ENCODE data around the gene TMEM222.

TMEM222 gene

GRCh38 chr1:27297903-27298302 is 24.1 kb upstream of the TMEM222 start:
- H3K9ac ChIP-seq (ENCODE audit: low read length) = no peak overlapping the region
- H3K9me3 ChIP-seq (ENCODE audit: low read length) = no peaks in the 10 kb centered on the region
- no peak overlapping the region for H3K4me3 ChIP-seq (ENCODE audit: low read depth in 1 of 2, low read length in 2 of 2)
- H3K36me3 ChIP-seq (ENCODE audit: insufficient read depth, low read length) = peaks cover 64% of the 10 kb centered on the region
- H3K27ac ChIP-seq (ENCODE audit: low read depth, low read length) = peak overlapping the region; percentile 56
- no peaks in the 10 kb centered on the region for H3K27me3 ChIP-seq (ENCODE audit: control insufficient read depth in 1 of 2, insufficient read depth in 2 of 2, low read length in 2 of 2)
- peaks cover 46% of the 10 kb centered on the region for H3K4me1 ChIP-seq (ENCODE audit: insufficient read depth, low read length)

- Histone ChIP-seq H3K4me3 (ENCODE audit: low read depth in 1 of 2, low read length in 2 of 2) (peak overlapping the region in 1 of 2 donors; percentile 41), H3K36me3 (ENCODE audit: insufficient read depth, low read length) (peaks cover 67% of the 10 kb centered on the region), H3K4me1 (ENCODE audit: insufficient read depth, low read length) (peaks cover 46% of the 10 kb centered on the region), H3K9me3 (ENCODE audit: low read length) (no peaks in the 10 kb centered on the region), H3K9ac (ENCODE audit: low read length) (peak overlapping the region; percentile 21), H3K27ac (ENCODE audit: low read depth, low read length) (peak overlapping the region; percentile 83), H3K27me3 (ENCODE audit: control insufficient read depth in 1 of 2, insufficient read depth in 2 of 2, low read length in 2 of 2) (no peaks in the 10 kb centered on the region)
Measured at GRCh38 chr1:27298632-27299384, 23.2 kb upstream of the TMEM222 start.

DNA sequence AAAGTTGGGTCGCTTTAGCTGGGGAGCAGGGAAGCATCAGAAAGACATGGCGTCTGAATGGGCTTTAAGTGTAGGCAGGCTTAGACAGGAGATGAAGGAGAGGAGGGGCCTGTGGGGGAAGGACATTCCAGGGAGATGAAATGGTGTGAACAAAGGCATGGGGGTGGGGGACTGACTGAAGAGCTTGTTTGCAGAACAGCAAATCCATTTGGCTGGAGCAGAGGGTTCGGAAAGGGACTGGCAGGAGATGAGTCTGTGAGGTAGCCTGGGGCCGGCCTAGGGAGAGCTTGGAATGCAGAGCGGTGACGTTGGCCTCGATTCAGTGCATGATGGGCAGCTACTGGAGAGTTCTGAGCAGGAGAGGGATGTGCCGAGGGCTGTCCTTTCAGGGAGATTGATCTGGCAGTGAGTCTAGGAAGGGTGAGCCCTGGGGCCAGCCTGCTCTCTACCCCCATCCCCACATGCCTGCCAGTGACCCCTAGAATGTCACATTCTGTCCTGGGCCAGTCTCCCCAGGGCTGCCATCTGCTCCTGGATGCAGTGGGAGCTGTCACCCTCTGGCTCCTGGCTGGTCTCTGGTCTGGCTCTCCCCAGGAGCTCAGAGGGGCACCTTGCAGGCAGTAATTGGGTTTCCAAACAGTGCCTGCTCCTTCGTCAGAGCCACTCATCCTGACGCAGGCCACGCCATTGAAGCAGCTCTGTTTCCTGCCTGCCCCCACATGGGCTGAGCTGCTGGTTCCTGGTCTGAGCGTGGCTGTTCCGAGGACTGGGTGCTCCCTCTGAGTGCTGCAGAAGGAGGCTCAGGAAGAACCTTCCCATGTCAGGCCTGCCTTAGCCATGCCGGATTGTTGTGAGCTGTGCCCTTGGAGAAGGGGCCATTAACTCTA is 22.3 kb upstream of the TMEM222 start:
- H3K9me3 ChIP-seq (ENCODE audit: low read length) = no peaks in the 10 kb centered on the region
- H3K4me1 ChIP-seq (ENCODE audit: insufficient read depth, low read length) = peaks cover 46% of the 10 kb centered on the region
- peak overlapping the region; percentile 83 for H3K27ac ChIP-seq (ENCODE audit: low read depth, low read length)
- H3K9ac ChIP-seq (ENCODE audit: low read length) = peak overlapping the region; percentile 21
- peaks cover 67% of the 10 kb centered on the region for H3K36me3 ChIP-seq (ENCODE audit: insufficient read depth, low read length)
- no peaks in the 10 kb centered on the region for H3K27me3 ChIP-seq (ENCODE audit: control insufficient read depth in 1 of 2, insufficient read depth in 2 of 2, low read length in 2 of 2)
- H3K4me3 ChIP-seq (ENCODE audit: low read depth in 1 of 2, low read length in 2 of 2) = peak overlapping the region in 1 of 2 donors; percentile 41

DNA sequence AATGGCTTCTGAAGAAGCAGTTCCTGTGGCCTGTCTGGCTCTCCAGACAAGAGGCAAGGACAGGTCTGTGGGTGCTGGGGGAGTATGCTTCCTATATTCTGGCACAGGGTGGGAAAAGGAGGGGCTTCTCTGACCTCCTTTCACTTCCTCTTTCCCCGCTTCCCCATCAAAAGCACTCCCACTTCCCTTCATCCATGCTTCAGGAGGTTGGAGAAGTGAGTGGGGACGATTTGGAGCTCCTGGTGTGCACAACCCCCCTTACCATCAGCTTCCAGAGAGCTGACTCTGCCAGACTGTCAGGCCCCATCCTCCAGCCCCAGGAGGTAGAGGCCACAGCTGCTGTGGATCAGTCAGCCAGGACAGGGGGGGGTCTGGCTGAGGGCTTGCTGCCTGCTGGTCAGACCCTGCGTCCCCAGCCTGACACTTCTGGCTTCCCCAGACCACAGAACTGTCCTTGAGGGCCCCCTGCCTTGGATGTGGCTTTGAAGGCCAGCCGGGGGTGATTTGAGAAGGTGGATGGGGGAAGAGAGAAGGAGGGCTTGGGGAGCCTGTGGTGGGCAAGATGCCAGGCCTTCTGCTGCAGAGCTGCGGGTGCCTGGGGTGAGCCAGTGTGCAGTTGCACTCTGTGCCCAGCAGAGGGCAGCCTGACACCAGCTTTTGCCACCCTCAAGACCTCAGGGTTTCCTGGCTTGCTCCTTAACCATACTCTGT is 21.5 kb upstream of the TMEM222 start:
- H3K4me1 ChIP-seq (ENCODE audit: insufficient read depth, low read length) = peaks cover 46% of the 10 kb centered on the region

DNA sequence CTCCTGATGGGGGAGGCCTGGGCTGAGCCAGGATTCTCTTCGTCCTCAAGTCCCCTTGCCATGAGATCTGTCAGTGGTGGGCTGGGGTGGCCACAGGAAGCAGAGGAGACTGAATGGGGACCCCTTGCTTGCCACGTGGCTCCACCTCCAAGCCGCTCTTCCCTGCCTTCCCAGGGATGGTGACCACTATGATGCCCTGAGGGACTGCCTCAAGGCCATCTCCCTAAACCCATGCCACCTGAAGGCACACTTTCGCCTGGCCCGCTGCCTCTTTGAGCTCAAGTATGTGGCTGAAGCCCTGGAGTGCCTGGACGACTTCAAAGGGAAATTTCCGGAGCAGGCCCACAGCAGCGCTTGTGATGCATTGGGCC is 20.9 kb upstream of the TMEM222 start:
- no peak overlapping the region for H3K4me3 ChIP-seq (ENCODE audit: low read depth in 1 of 2, low read length in 2 of 2)
- no peaks in the 10 kb centered on the region for H3K9me3 ChIP-seq (ENCODE audit: low read length)
- H3K9ac ChIP-seq (ENCODE audit: low read length) = no peak overlapping the region
- peaks cover 63% of the 10 kb centered on the region for H3K36me3 ChIP-seq (ENCODE audit: insufficient read depth, low read length)
- no peaks in the 10 kb centered on the region for H3K27me3 ChIP-seq (ENCODE audit: control insufficient read depth in 1 of 2, insufficient read depth in 2 of 2, low read length in 2 of 2)
- H3K4me1 ChIP-seq (ENCODE audit: insufficient read depth, low read length) = peaks cover 46% of the 10 kb centered on the region
- peak overlapping the region; percentile 83 for H3K27ac ChIP-seq (ENCODE audit: low read depth, low read length)

More for the DNA sequence above, 21.5 kb upstream of the TMEM222 start:
- peak overlapping the region; percentile 83 for H3K27ac ChIP-seq (ENCODE audit: low read depth, low read length)
- no peaks in the 10 kb centered on the region for H3K9me3 ChIP-seq (ENCODE audit: low read length)
- no peaks in the 10 kb centered on the region for H3K27me3 ChIP-seq (ENCODE audit: control insufficient read depth in 1 of 2, insufficient read depth in 2 of 2, low read length in 2 of 2)
- peaks cover 61% of the 10 kb centered on the region for H3K36me3 ChIP-seq (ENCODE audit: insufficient read depth, low read length)
- no peak overlapping the region for H3K4me3 ChIP-seq (ENCODE audit: low read depth in 1 of 2, low read length in 2 of 2)
- H3K9ac ChIP-seq (ENCODE audit: low read length) = no peak overlapping the region

DNA sequence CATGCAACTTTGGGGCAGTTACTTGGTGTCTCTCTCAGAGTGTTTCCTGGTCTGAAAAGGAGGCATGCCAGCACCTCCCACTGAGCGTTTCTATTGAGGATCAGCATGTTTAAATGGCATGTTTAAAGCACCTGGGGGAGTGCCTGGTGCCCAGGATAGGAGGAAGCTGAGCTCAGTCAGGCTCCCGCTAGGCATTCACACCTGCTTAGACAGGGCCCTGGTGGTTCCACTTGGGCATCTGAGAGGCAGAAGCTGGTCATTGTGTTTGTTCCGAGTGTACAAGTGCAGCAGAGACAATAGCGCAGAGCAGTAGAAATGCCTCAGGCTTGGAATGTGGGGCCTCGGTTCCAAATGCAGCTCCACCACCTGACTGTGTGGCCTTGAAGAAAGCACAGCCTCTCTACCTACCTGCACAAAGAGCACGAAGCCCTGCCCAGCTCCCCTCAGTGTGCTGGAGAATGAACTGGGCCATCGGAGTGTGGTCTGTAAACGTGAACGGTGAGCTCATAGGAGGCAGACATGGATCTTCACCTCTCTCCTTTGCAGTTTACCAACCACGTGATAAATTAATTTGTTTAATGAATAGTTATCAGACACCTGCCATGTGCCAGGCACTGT is 20.3 kb upstream of the TMEM222 start:
- H3K27ac ChIP-seq (ENCODE audit: low read depth, low read length) = peak overlapping the region; percentile 83

DNA sequence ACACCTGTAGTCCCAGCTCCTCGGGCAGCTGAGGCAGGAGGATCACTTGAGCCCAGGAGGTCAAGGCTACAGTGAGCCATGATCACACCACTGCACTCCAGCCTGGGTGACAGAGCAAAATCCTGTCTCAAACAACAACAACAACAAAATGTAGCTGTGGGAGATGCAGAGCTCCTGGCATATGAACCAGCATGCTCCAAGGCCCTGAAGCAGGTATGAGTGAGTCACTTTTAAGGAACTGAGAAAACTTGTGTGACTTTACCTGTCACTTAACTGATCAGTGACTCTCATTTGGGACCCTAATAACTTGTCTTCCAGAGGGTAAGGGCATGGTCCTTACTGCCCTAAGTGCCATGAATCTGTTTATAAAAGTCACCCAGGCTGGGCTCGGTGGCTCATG is 19.4 kb upstream of the TMEM222 start:
- no peak overlapping the region for H3K4me3 ChIP-seq (ENCODE audit: low read depth in 1 of 2, low read length in 2 of 2)
- H3K27me3 ChIP-seq (ENCODE audit: control insufficient read depth in 1 of 2, insufficient read depth in 2 of 2, low read length in 2 of 2) = no peaks in the 10 kb centered on the region
- H3K36me3 ChIP-seq (ENCODE audit: insufficient read depth, low read length) = peaks cover 55% of the 10 kb centered on the region
- no peaks in the 10 kb centered on the region for H3K9me3 ChIP-seq (ENCODE audit: low read length)
- no peak overlapping the region for H3K9ac ChIP-seq (ENCODE audit: low read length)
- H3K27ac ChIP-seq (ENCODE audit: low read depth, low read length) = no peak overlapping the region
- peaks cover 39% of the 10 kb centered on the region for H3K4me1 ChIP-seq (ENCODE audit: insufficient read depth, low read length)

More for the DNA sequence above, 20.3 kb upstream of the TMEM222 start:
- peaks cover 63% of the 10 kb centered on the region for H3K36me3 ChIP-seq (ENCODE audit: insufficient read depth, low read length)
- no peaks in the 10 kb centered on the region for H3K9me3 ChIP-seq (ENCODE audit: low read length)
- H3K9ac ChIP-seq (ENCODE audit: low read length) = no peak overlapping the region
- no peaks in the 10 kb centered on the region for H3K27me3 ChIP-seq (ENCODE audit: control insufficient read depth in 1 of 2, insufficient read depth in 2 of 2, low read length in 2 of 2)
- H3K4me1 ChIP-seq (ENCODE audit: insufficient read depth, low read length) = peaks cover 46% of the 10 kb centered on the region
- no peak overlapping the region for H3K4me3 ChIP-seq (ENCODE audit: low read depth in 1 of 2, low read length in 2 of 2)

DNA sequence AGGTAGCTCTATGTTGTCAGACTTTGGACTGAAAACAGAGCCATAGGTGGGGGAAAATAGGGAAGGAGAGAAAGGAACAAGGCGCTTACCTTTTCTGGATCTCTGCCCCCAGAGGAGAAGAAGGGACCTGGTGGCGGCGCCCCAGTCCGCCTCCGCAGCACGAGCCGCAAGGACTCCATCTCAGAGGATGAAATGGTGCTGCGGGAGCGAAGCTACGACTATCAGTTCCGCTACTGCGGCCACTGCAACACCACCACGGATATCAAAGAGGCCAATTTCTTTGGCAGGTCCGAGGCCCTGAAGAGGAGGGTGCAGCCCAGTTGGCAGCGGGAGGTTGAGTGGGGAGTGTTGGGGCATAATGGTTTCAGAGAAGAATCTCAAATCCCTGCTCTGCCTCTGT is 18.5 kb upstream of the TMEM222 start:
- Histone ChIP-seq H3K4me1 (ENCODE audit: insufficient read depth, low read length) (peaks cover 30% of the 10 kb centered on the region), H3K9me3 (ENCODE audit: low read length) (no peaks in the 10 kb centered on the region), H3K27ac (ENCODE audit: low read depth, low read length) (no peak overlapping the region), H3K36me3 (ENCODE audit: insufficient read depth, low read length) (peaks cover 46% of the 10 kb centered on the region), H3K9ac (ENCODE audit: low read length) (no peak overlapping the region), H3K4me3 (ENCODE audit: low read depth in 1 of 2, low read length in 2 of 2) (no peak overlapping the region), H3K27me3 (ENCODE audit: control insufficient read depth in 1 of 2, insufficient read depth in 2 of 2, low read length in 2 of 2) (no peaks in the 10 kb centered on the region)

- no peak overlapping the region for H3K9ac ChIP-seq (ENCODE audit: low read length)
- no peak overlapping the region for H3K27ac ChIP-seq (ENCODE audit: low read depth, low read length)
- H3K4me1 ChIP-seq (ENCODE audit: insufficient read depth, low read length) = peaks cover 4% of the 10 kb centered on the region
- no peak overlapping the region for H3K4me3 ChIP-seq (ENCODE audit: low read depth in 1 of 2, low read length in 2 of 2)
- no peaks in the 10 kb centered on the region for H3K9me3 ChIP-seq (ENCODE audit: low read length)
- H3K36me3 ChIP-seq (ENCODE audit: insufficient read depth, low read length) = peaks cover 46% of the 10 kb centered on the region
- no peaks in the 10 kb centered on the region for H3K27me3 ChIP-seq (ENCODE audit: control insufficient read depth in 1 of 2, insufficient read depth in 2 of 2, low read length in 2 of 2)
Measured at GRCh38 chr1:27306071-27306470, 15.9 kb upstream of the TMEM222 start.

- no peak overlapping the region for H3K27ac ChIP-seq (ENCODE audit: low read depth, low read length)
- no peak overlapping the region for H3K4me3 ChIP-seq (ENCODE audit: low read depth in 1 of 2, low read length in 2 of 2)
- H3K36me3 ChIP-seq (ENCODE audit: insufficient read depth, low read length) = peaks cover 35% of the 10 kb centered on the region
- no peak overlapping the region for H3K9ac ChIP-seq (ENCODE audit: low read length)
- no peaks in the 10 kb centered on the region for H3K27me3 ChIP-seq (ENCODE audit: control insufficient read depth in 1 of 2, insufficient read depth in 2 of 2, low read length in 2 of 2)
- H3K4me1 ChIP-seq (ENCODE audit: insufficient read depth, low read length) = no peaks in the 10 kb centered on the region
- no peaks in the 10 kb centered on the region for H3K9me3 ChIP-seq (ENCODE audit: low read length)
Measured at GRCh38 chr1:27306892-27307761, 14.8 kb upstream of the TMEM222 start.
